Activated T-helper 2 cell treated with anti-CD3 and anti-CD28 coated beads, Interferon-gamma antibody, Interleukin-2, Interleukin-4, amounts not matched to agents 10 μg/mL and 5 μg/mL and 100 μg/mL, durations not matched to agents 14 hours and 24 hours and 36 hours (primary cell): ENCODE data around the gene HSPA1A. TPM values are rescaled to one million over a fixed set of nuclear protein-coding genes. Genes with fewer than 3 reads are reported as not detected.
A peak's percentile ranks its signal among the peaks of the same experiment; 100 is the strongest.

Source experiments
- DNase-seq: peaks from one replicate; pipeline ENCODE4 v3.0.0; 2021; ENCODE audit warnings: low spot score
- H3K27ac Mint-ChIP-seq: one replicate; pipeline ENCODE4 v1.8.0; 2021; ENCODE audit warnings: mixed read lengths
- H3K27me3 Mint-ChIP-seq: one replicate; pipeline ENCODE4 v1.8.0; 2021; ENCODE audit warnings: low read depth, mixed read lengths
- H3K36me3 Mint-ChIP-seq: one replicate; pipeline ENCODE4 v1.8.0; 2021; ENCODE audit warnings: low read depth, mixed read lengths
- H3K4me1 Mint-ChIP-seq: one replicate; pipeline ENCODE4 v1.8.0; 2021; ENCODE audit warnings: low read depth, mixed read lengths
- H3K4me3 Mint-ChIP-seq: one replicate; pipeline ENCODE4 v1.8.0; 2021; ENCODE audit warnings: low read depth, mild to moderate bottlenecking, moderate library complexity, mixed read lengths
- H3K9me3 Mint-ChIP-seq: one replicate; pipeline ENCODE4 v1.8.0; 2021; ENCODE audit warnings: mixed read lengths
- intact Hi-C: fragments of 100-400 bp; cut with micrococcal nuclease; formaldehyde crosslinking; loops from one replicate; pipeline ENCODE4 v1.15.1; 2023
- total RNA-seq: library from RNA; stranded (reverse); gene quantifications from 2 replicates; pipeline ENCODE4 v1.2.3, GENCODE V29; 2022

Gene HSPA1A
- 112 and 118 TPM in 2 replicates for total RNA-seq

GRCh38 chr6:31815025-31815838 lies at the start of gene HSPA1A, which contains the start of gene HSPA1L:
Gene HSPA1A (plus strand): TSS chr6:31815543. CDS start chr6:31815757, 214 bp downstream.
Gene HSPA1L (minus strand): TSS chr6:31815283. CDS start chr6:31811972, 3,311 bp downstream.
- Mint-ChIP-seq H3K27ac (peak within 1 kb of the TSS; percentile 91), H3K4me1 (peaks cover 36% of the 10 kb centered on the region), H3K36me3 (peaks cover 25% of the 10 kb centered on the region), H3K9me3 (no peaks in the 10 kb centered on the region), H3K4me3 (peak within 1 kb of the TSS; percentile 87), H3K27me3 (no peaks in the 10 kb centered on the region)
- intact Hi-C loops: loop anchor here (2.0 kb wide), 1 partner anchor 20 kb away; the partner anchor contains the start of gene VARS1
- DNase-seq: peak; percentile 70

- no peaks in the 10 kb centered on the region for H3K27me3 Mint-ChIP-seq
- no peaks in the 10 kb centered on the region for H3K9me3 Mint-ChIP-seq
These were observed 49.8 kb upstream of the HSPA1A start for GRCh38 chr6:31765559-31765909.

GRCh38 chr6:31765910-31766794 lies 49.2 kb upstream of the HSPA1A start:
- Mint-ChIP-seq H3K4me3 (no peak overlapping the region), H3K36me3 (peaks cover 41% of the 10 kb centered on the region), H3K4me1 (peaks cover 7% of the 10 kb centered on the region), H3K27me3 (no peaks in the 10 kb centered on the region), H3K9me3 (no peaks in the 10 kb centered on the region), H3K27ac (no peak overlapping the region)
- DNase-seq: no peak
- intact Hi-C loops: no loop called here

More at GRCh38 chr6:31765559-31765909, 49.8 kb upstream of the HSPA1A start:
- Mint-ChIP-seq H3K4me3 (no peak overlapping the region), H3K36me3 (peaks cover 45% of the 10 kb centered on the region), H3K4me1 (peaks cover 6% of the 10 kb centered on the region), H3K27ac (peak overlapping the region; percentile 63)
- DNase-seq: no peak
- intact Hi-C loops: no loop called here

- intact Hi-C loops: no loop called here
- H3K36me3 Mint-ChIP-seq: peaks cover 39% of the 10 kb centered on the region
- H3K4me1 Mint-ChIP-seq: peaks cover 13% of the 10 kb centered on the region
- H3K27ac Mint-ChIP-seq: no peak overlapping the region
- no peaks in the 10 kb centered on the region for H3K27me3 Mint-ChIP-seq
- H3K4me3 Mint-ChIP-seq: no peak overlapping the region
- DNase-seq: no peak
- H3K9me3 Mint-ChIP-seq: no peaks in the 10 kb centered on the region
These were observed 48.2 kb upstream of the HSPA1A start for GRCh38 chr6:31767096-31767645.

- H3K27me3 Mint-ChIP-seq: no peaks in the 10 kb centered on the region
- H3K27ac Mint-ChIP-seq: no peak overlapping the region
- no peak for DNase-seq
- no peak overlapping the region for H3K4me3 Mint-ChIP-seq
- H3K4me1 Mint-ChIP-seq: peaks cover 17% of the 10 kb centered on the region
- no peaks in the 10 kb centered on the region for H3K9me3 Mint-ChIP-seq
- H3K36me3 Mint-ChIP-seq: peaks cover 27% of the 10 kb centered on the region
- intact Hi-C loops: no loop called here
These were observed 46.7 kb upstream of the HSPA1A start for GRCh38 chr6:31768363-31769257.

GRCh38 chr6:31769684-31770371 lies 45.5 kb upstream of the HSPA1A start:
- H3K4me3 Mint-ChIP-seq: no peak overlapping the region

GRCh38 chr6:31770860-31771259 lies 44.5 kb upstream of the HSPA1A start:
- no peaks in the 10 kb centered on the region for H3K9me3 Mint-ChIP-seq
- H3K27ac Mint-ChIP-seq: no peak overlapping the region
- DNase-seq: no peak
- H3K4me3 Mint-ChIP-seq: no peak overlapping the region
- peaks cover 22% of the 10 kb centered on the region for H3K4me1 Mint-ChIP-seq
- peaks cover 12% of the 10 kb centered on the region for H3K36me3 Mint-ChIP-seq
- intact Hi-C loops: loop anchor here (2.0 to 5.0 kb wide), 2 partner anchors 40 to 61 kb away; no protein-coding TSS in a partner anchor
- H3K27me3 Mint-ChIP-seq: no peaks in the 10 kb centered on the region

More at GRCh38 chr6:31769684-31770371, 45.5 kb upstream of the HSPA1A start:
- DNase-seq: peak; percentile 77
- Mint-ChIP-seq H3K4me1 (peaks cover 15% of the 10 kb centered on the region), H3K36me3 (peaks cover 18% of the 10 kb centered on the region), H3K27me3 (no peaks in the 10 kb centered on the region), H3K9me3 (no peaks in the 10 kb centered on the region), H3K27ac (no peak overlapping the region)
- intact Hi-C loops: loop anchor here (2.0 to 5.0 kb wide), 2 partner anchors 39 to 62 kb away; no protein-coding TSS in a partner anchor

- Mint-ChIP-seq H3K4me1 (peaks cover 28% of the 10 kb centered on the region), H3K9me3 (no peaks in the 10 kb centered on the region), H3K27ac (peak overlapping the region; percentile 42), H3K4me3 (no peak overlapping the region), H3K27me3 (no peaks in the 10 kb centered on the region), H3K36me3 (peaks cover 8% of the 10 kb centered on the region)
- intact Hi-C loops: loop anchor here (2.0 to 5.0 kb wide), 2 partner anchors 41 to 60 kb away; no protein-coding TSS in a partner anchor
- no peak for DNase-seq
These were observed 43.4 kb upstream of the HSPA1A start for GRCh38 chr6:31771992-31772358.

- intact Hi-C loops: no loop called here
- H3K27ac Mint-ChIP-seq: peak overlapping the region; percentile 52
- no peak overlapping the region for H3K4me3 Mint-ChIP-seq
These were observed 40.2 kb upstream of the HSPA1A start for GRCh38 chr6:31775184-31775583.

GRCh38 chr6:31775633-31776484 lies 39.5 kb upstream of the HSPA1A start:
- intact Hi-C loops: loop anchor here (2.0 kb wide), 1 partner anchor 37 kb away; no protein-coding TSS in a partner anchor
- Mint-ChIP-seq H3K36me3 (peaks cover 28% of the 10 kb centered on the region), H3K27ac (peak overlapping the region; percentile 57), H3K4me1 (peaks cover 29% of the 10 kb centered on the region), H3K27me3 (no peaks in the 10 kb centered on the region), H3K4me3 (peak overlapping the region; percentile 31), H3K9me3 (no peaks in the 10 kb centered on the region)
- no peak for DNase-seq

More at GRCh38 chr6:31775184-31775583, 40.2 kb upstream of the HSPA1A start:
- no peak for DNase-seq
- Mint-ChIP-seq H3K4me1 (peaks cover 29% of the 10 kb centered on the region), H3K9me3 (no peaks in the 10 kb centered on the region), H3K36me3 (peaks cover 24% of the 10 kb centered on the region), H3K27me3 (no peaks in the 10 kb centered on the region)
